Central memory CD4-positive, alpha-beta T cell (primary cell): ENCODE results near the gene LCE2A.
"Not testable (repeated sequence)": the region's sequence is repeated elsewhere in the genome, so short reads cannot be mapped to it uniquely, and the experiment has no call there.

Experiments used
- DNase-seq: peaks from one replicate; pipeline ENCODE4 v3.0.0; 2022
- total RNA-seq, 3 experiments: gene quantifications; one replicate each; lab custom pipeline; 2026; lab: John Stamatoyannopoulos, UW

The LCE2A gene
- 0 reads per million in 3 experiments for total RNA-seq

GRCh38 chr1:152697701-152698600 is at the start of gene LCE2A:
Gene LCE2A (plus strand): TSS chr1:152698345. CDS start chr1:152698902, 557 bp downstream.
- no peak for DNase-seq

- peak; percentile 3 for DNase-seq
Observed at GRCh38 chr1:152654110-152654509, 44.0 kb upstream of the LCE2A start.

- no peak for DNase-seq
Observed at GRCh38 chr1:152656459-152656858, 41.7 kb upstream of the LCE2A start.

- no peak for DNase-seq
Observed at GRCh38 chr1:152657677-152658076, 40.5 kb upstream of the LCE2A start.

GRCh38 chr1:152658649-152659048 is 39.5 kb upstream of the LCE2A start:
- DNase-seq = no peak

GRCh38 chr1:152663098-152663497 is 35.0 kb upstream of the LCE2A start, which contains the start of gene LCE2D:
Gene LCE2D (plus strand): TSS chr1:152663380. CDS start chr1:152664106, 726 bp downstream.
- no peak for DNase-seq

- not testable (repeated sequence) for DNase-seq
Observed at GRCh38 chr1:152666171-152666570, 32.0 kb upstream of the LCE2A start.

- DNase-seq = no peak
Observed at GRCh38 chr1:152667648-152668047, 30.5 kb upstream of the LCE2A start.

GRCh38 chr1:152673016-152673415 is 25.1 kb upstream of the LCE2A start:
- no peak for DNase-seq

GRCh38 chr1:152674983-152675382 is 23.2 kb upstream of the LCE2A start, which contains the start of gene LCE2C:
Gene LCE2C (plus strand): TSS chr1:152675279. CDS start chr1:152676016, 737 bp downstream.
- DNase-seq = not testable (repeated sequence)

GRCh38 chr1:152679459-152679858 is 18.7 kb upstream of the LCE2A start:
- DNase-seq = no peak

- no peak for DNase-seq
Observed at GRCh38 chr1:152681616-152682015, 16.5 kb upstream of the LCE2A start.

- DNase-seq = no peak
Observed at GRCh38 chr1:152683846-152684245, 14.3 kb upstream of the LCE2A start.

GRCh38 chr1:152685823-152686222 is 12.3 kb upstream of the LCE2A start, which contains the start of gene LCE2B:
Gene LCE2B (plus strand): TSS chr1:152686123. CDS start chr1:152686844, 721 bp downstream.
- DNase-seq = not testable (repeated sequence)

GRCh38 chr1:152699746-152700145 is 1.6 kb downstream of the LCE2A start:
- DNase-seq = no peak

- DNase-seq = no peak
Observed at GRCh38 chr1:152707860-152708259, 9.7 kb downstream of the LCE2A start, which contains the start of gene LCE4A. Gene LCE4A (plus strand): TSS chr1:152708160. CDS start chr1:152709076, 916 bp downstream.

- DNase-seq = no peak
Observed at GRCh38 chr1:152718238-152718637, 20.1 kb downstream of the LCE2A start.

GRCh38 chr1:152725261-152725660 is 27.1 kb downstream of the LCE2A start:
- DNase-seq = no peak

- no peak for DNase-seq
Observed at GRCh38 chr1:152728986-152729385, 30.8 kb downstream of the LCE2A start.

GRCh38 chr1:152735648-152736047 is 37.5 kb downstream of the LCE2A start:
- no peak for DNase-seq

GRCh38 chr1:152737997-152738396 is 39.9 kb downstream of the LCE2A start:
- no peak for DNase-seq

- DNase-seq = no peak
Observed at GRCh38 chr1:152739841-152740240, 41.7 kb downstream of the LCE2A start.

- DNase-seq = no peak
Observed at GRCh38 chr1:152741656-152742055, 43.5 kb downstream of the LCE2A start.
